Brain pericyte (primary cell): ENCODE results near the gene KRT8.
"Not testable (repeated sequence)": the region's sequence is repeated elsewhere in the genome, so short reads cannot be mapped to it uniquely, and the experiment has no call there.

ENCODE experiments used
- DNase-seq: peaks from one replicate; pipeline ENCODE4 v3.0.0-alpha.2; 2012; ENCODE audit warnings: low read depth, low spot score

KRT8 gene

DNA sequence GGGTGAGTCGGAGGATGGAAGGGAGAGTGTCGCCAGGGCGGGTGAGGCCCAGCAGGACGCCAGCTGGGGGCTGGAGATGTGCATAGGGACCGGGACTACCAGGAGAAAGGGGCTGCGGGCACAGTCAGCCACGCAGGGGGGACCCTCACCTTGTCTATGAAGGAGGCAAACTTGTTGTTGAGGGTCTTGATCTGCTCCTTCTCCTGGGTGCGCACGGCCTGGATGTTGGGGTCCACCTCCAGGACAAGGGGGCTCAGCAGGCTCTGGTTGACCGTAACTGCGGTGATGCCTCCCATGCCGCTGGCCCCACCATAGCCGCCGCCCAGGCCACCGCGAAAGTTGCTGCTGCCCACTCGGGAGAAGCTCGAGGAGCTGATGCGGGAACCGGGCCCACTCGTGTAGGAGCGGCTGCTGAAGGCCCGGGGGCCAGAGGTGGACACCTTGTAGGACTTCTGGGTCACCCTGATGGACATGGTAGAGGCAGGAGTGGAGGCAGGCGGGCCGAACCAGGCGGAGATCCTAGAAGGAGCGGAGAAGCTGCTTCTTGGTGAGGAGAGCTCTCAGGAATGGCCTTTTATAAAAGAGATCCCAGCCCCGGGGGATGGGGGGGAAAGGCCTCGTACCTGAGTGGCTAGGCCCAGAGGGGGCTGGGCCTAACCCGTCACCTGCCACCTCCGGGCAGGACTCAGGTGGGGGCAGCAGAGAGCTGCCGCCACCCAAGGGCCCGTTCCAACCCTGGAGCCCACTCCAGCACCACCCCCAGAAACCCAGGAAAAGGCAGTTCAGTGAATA, at the start of gene KRT8:
KRT8 (minus strand) TSS at position 568 of the 792 bp plus-strand sequence; CDS start at position 473, 95 bp downstream.
- not testable (repeated sequence) for DNase-seq

DNA sequence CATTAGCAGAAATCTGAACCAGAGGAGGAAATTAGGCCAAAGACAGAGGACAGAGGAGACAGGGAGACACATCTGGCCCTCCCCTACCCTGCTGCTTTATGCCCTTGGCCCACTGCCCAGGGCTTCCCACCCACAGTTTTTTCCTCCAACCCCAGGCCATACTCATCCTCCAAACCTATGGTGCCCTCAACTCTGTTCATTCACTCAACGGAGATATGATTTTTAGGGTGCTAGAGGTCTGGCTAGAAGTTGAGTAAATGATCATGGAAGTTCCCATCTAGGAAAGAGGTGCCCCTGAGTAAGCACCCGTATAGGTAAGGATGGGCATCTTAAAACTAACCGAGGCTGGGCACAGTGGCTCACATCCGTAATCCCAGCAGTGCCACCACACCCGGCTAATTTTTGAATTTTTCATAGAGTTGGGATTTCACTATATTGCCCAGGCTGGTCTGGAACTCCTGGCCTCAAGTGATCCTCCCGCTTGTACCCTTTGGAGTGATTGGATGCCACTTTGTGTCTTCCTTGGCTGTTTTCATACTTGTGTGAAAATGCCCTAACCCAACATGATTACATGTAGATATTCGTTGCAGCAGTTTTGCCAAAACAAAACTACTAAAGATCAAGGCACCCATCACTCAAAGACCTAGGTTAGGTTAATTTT, 48.4 kb upstream of the KRT8 start:
- DNase-seq, result no peak

DNA sequence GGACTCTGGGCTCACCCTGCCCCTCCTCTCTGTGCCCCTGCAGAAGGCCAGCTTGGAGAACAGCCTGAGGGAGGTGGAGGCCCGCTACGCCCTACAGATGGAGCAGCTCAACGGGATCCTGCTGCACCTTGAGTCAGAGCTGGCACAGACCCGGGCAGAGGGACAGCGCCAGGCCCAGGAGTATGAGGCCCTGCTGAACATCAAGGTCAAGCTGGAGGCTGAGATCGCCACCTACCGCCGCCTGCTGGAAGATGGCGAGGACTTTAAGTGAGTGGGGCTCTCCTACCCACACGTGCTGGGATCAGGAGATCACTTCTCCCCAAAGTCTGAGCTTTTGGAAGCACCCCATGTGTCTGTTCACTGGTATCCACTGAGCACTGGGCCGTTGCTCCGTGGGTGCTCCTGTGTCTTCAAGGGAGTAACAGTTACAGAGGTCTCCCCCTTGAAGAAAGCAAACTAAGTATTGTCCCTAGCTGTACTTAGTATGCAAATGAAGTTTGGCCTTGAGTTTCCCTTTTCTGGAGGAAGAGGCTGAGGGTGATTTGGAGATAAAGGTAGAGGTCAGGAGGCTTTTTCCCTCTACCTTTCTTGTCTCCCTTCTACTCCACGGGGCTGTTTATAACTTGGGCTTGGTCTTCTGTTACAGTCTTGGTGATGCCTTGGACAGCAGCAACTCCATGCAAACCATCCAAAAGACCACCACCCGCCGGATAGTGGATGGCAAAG, 47.4 kb upstream of the KRT8 start:
- no peak for DNase-seq

DNA sequence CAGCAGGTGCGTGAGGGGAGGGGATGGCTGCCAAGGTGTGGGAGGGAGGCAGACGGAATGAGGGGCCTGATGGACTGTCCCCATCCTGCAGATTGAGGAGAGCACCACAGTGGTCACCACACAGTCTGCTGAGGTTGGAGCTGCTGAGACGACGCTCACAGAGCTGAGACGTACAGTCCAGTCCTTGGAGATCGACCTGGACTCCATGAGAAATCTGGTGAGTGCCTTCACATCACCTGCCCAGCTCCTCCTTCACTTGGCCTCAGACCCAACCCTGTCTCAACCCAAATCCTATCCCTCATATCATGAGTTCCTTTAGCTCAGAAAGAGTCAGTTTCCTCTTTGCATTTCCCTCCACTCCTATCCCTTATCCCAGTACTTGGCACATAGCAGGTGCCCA, 46.8 kb upstream of the KRT8 start:
- no peak for DNase-seq

DNA sequence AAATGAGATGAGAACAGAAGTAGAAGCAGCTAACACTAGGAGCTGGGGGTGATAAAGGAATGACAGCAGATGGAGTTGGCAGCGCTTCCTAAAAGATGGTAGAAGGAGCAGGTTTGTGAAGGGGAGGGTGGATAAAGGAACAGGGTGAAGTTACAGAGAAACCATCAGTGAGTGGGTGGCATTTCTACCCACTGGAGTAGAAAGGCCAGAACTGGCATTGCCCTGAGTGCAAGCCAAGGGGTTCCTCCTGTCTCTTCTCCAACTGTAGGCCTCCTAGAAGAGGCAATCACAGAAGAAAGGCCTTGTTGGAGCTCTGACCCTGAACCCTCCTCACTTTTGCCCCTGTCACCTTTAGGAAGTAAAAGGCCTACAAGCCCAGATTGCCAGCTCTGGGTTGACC, 46.2 kb upstream of the KRT8 start:
- DNase-seq, result no peak

DNA sequence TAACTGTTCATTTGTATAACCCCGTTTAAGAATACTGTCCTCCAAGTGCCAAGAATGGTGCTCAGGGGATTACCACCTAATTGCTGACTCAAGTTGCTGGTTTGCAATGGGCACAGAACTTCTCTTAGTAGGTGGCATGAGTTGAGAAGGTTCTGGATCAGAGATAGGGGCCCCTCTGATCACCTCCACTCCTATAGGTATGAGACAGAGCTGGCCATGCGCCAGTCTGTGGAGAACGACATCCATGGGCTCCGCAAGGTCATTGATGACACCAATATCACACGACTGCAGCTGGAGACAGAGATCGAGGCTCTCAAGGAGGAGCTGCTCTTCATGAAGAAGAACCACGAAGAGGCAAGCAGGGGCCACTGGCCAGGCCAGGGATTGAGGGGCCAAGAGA, 45.7 kb upstream of the KRT8 start:
- DNase-seq, result no peak

DNA sequence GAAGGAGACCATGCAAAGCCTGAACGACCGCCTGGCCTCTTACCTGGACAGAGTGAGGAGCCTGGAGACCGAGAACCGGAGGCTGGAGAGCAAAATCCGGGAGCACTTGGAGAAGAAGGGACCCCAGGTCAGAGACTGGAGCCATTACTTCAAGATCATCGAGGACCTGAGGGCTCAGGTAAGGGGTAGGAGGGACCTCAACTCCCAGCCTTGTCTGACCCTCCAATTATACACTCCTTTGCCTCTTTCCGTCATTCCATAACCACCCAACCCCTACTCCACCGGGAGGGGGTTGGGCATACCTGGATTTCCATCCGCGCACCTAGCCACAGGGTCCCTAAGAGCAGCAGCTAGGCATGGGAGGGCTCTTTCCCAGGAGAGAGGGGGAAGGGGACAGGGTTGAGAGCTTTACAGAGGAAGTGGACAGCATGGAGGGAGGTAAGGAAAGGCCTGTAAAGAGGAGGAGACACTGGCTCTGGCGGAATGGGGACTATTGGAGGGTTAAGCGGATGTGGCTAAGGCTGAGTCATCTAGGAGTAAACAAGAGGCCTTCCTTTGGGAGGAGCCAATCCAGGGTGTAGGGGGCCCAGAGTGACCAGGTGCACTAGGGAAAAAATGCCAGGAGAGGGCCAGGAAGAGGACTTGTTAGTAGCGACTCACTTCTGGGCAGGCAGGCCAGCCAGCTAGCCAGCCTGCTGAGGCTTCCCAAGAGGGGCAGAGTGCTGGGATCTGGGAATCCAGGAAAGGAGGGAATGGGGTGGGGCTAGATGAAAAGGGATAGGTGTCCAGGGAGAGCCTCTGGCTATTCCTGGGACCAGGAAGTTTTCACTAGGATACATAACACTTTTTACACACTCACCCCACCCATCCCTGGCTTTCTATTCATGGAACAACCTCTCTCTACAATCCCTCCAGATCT, 44.8 kb upstream of the KRT8 start:
- DNase-seq, result peak; percentile 58

- no peak for DNase-seq
These were observed 43.0 kb upstream of the KRT8 start for GRCh38 chr12:52947738-52948423.

DNA sequence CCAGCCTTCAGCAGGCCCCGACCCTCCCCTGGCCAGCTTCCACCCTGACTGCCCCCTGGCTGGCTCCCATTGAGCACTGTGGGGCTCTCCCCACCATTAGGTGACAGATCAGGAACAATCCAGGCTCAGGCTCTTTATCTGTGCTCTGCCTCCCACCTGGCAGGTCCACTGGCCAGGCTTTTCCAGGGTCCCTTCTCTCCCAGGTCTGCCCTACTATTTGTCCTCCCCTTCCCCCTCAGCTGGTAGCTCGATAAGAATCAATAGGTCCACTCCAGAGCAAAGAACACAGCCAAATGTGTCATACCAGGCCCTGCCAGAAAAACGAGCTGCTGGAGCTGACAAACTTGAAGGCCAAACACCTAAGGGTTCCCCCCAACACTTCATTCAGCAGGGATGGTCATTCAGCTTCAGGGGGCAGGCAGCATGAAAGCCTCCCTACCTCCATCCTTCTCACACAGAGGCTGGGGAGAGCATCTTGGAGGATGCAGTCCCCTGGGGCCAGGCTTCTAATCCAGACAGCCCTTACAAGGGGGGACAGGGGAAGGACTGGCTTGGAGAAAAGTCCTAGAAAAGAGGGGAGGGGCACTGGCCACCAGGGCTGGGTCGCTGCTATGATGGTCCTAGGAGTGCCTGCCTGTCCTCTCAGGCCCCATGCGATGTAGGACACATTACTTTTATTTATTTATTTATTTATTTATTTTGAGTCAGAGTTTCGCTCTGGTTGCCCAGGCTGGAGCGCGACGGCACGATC, 42.1 kb upstream of the KRT8 start:
- DNase-seq, result no peak

GRCh38 chr12:52946334-52946733, 41.5 kb upstream of the KRT8 start:
- DNase-seq, result no peak

DNA sequence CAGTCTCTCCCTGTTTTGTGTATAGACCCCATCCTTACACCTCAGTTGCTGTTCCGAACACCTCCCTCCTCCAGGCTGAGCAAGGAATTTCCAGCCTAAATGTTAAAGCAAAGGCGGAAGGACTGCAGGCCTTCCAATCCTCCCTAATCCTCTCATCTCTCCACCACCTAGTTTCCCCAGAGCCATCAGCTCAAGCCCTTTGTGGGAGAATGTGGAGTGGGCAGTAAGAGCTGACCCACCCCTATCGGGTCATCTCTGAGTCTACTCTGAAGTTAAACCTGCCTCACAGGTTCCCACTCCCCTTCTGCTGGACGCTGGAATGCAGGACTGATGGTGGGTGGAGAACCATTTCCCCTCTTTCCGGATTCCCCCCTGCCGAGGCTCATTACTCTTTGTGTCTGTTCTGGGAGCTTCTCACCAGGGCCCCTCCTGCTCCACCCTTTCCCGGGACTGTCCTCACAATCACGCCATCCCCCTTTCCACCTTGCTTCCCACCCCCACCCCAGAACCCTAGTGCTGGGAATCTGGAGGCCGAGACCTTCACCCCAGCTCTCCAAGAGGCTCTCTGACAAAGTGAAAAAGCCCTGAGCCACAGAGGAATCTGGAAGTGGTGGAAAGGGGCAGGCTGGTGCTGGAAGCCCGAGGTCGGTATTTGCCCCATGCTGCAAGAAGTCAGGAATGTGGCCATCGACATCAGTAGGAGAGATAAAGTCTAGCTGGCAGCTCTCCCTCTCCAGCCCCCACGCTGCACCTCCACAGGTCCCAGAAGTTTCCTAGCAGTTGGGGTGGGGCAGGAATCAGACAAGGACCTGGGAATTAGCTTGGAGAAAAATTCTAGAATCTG, 40.7 kb upstream of the KRT8 start:
- DNase-seq, result no peak

DNA sequence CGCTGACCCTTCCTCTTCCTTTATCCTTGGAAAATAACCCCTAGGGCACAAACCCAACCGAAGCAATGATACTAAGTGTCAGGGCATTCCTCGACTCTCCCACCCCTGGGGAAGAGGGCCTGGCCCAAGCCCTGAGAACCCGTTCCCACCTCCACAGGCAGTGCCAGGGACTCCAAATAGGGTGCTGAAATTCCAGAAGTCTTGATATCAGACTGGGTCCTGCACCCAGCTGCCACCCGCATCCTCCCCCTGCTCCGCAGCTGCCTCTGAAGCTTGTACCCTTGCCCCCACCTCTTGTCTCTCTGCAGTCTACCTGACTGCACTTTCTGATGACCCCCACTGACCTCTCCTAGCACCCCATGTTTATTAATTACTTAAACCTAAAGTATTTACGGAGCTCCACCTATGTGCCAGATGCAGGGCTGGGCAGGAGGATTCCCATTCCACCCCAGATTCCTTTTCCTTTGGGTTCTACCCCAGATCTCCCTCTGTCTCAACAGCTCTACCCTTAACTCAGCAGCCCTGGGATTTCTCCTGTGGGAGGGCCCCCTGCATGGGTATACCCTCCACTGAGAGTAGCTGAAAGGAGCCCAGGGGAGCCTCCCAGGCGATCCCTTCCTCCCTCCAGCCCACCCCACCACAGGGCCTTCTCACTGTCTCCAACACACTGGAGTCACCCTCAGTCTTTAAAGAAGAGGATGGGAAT, 40.0 kb upstream of the KRT8 start:
- DNase-seq, result no peak

- no peak for DNase-seq
These were observed 38.0 kb upstream of the KRT8 start for GRCh38 chr12:52942901-52943181.

GRCh38 chr12:52942066-52942900, 37.4 kb upstream of the KRT8 start:
- DNase-seq, result no peak

- no peak for DNase-seq
These were observed 24.7 kb upstream of the KRT8 start for GRCh38 chr12:52929538-52929937.

DNA sequence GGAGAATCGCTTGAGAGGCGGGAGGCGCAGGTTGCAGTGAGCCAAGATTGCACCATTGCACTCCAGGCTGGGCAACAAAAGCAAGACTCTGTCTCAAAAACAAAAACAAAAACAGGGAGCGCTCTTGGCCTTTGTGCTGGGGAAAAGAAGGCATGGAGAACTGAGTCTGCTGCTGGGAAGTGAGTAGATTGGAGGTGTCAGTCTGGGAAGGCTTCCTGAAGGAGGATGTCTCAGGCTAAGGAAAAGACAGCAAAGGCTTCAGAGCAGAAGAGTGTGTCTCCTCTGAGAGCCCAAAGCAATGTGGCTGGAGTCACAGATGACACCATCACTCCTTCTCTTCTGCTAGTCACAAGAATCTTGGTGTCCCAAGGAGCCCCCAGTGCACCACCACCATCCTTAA, 23.1 kb upstream of the KRT8 start:
- no peak for DNase-seq

- DNase-seq, result no peak
These were observed 21.8 kb upstream of the KRT8 start for GRCh38 chr12:52926596-52927234.
